PC-3 (cell line): Measurements from ENCODE around the gene LMCD1.

Experiments used
- EZH2 ChIP-seq: fragments of 300-600 bp; sonication (generic); IDR thresholded peaks from one replicate; pipeline ENCODE4 v1.6.1; 2017; ENCODE audit warnings: antibody characterized with exemption, mild to moderate bottlenecking, low read length; ENCODE audit not compliant: unreplicated experiment
- EZH2phosphoT487 ChIP-seq: fragments of 300-600 bp; sonication (generic); IDR thresholded peaks from 2 replicates; pipeline ENCODE4 v1.6.1; 2018; ENCODE audit warnings: mild to moderate bottlenecking, antibody characterized with exemption, low read length, borderline replicate concordance
- TF ChIP-seq, protein P1 (sequence below): fragments of 300-600 bp; sonication (generic); conservative IDR thresholded peaks from 2 replicates; pipeline ENCODE4 v1.5.1; 2017; ENCODE audit warnings: antibody characterized with exemption, low read depth, mild to moderate bottlenecking, low read length

DNA sequence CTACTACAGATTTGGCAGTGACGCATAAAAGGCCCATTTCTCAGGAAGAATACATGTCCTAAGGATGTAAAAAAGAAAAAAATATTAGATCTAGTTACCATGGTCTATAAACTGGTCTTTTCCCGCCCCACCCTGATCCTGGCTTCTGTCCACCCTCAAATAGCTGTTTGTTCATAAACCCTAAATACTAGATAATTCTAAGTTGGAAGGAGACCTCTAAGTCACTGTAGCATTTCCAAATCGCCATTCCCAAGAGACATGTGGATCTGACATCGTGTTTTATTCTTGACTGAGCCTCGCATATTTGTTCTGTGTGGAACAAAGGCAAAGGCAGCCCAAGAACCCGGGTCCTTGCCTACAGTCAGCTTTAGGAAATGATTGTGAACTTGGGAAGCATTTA lies 49.0 kb downstream of the LMCD1 start:
- no peak for TF ChIP-seq EZH2phosphoT487
- TF ChIP-seq EZH2, result no peak
- TF ChIP-seq, protein P1, sequence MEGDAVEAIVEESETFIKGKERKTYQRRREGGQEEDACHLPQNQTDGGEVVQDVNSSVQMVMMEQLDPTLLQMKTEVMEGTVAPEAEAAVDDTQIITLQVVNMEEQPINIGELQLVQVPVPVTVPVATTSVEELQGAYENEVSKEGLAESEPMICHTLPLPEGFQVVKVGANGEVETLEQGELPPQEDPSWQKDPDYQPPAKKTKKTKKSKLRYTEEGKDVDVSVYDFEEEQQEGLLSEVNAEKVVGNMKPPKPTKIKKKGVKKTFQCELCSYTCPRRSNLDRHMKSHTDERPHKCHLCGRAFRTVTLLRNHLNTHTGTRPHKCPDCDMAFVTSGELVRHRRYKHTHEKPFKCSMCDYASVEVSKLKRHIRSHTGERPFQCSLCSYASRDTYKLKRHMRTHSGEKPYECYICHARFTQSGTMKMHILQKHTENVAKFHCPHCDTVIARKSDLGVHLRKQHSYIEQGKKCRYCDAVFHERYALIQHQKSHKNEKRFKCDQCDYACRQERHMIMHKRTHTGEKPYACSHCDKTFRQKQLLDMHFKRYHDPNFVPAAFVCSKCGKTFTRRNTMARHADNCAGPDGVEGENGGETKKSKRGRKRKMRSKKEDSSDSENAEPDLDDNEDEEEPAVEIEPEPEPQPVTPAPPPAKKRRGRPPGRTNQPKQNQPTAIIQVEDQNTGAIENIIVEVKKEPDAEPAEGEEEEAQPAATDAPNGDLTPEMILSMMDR, result no peak
